Measurements from ENCODE around the gene POLR2A.

DNA sequence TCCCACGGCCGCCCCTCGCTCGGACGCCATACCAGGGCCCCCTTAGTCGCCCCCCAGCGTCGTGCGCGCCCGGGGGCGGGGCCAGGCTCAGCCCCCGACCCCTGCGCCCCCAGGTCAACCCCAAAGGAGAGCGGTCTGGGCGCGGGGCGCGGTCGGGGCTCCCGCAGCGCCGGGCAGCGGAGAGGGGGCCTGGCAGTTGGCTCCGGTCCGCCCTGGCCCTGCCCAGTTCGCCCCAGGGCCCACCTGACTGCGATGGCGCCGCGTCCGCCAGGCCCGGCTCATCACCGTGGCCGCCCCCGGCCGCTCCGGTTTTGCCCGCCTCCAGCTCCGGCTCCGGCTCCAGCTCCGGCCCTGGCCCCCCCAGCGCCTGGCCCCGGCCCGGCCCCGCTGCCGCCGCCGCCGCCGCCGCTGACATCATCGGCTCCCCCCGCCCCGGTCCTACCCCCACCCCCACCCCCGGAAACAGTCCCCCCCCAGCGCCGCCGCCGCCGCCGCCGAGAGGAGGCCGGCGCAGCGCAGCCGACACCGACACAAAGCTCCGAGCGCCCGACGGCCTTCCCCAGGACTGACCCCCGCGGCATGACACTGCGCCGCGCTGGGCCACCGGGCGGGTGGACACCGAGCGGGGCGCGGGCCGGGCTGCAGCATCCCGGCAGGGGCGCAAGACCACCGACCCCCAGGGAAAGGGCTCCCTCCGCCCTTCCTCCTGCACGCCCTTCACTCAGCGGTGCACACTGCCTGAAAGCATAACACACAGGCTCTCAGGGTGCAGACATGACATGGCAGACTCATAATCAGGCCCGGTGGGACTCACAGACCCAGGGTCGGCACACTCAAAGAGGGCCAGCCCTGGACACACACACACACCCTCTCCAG lies 4.7 kb upstream of the POLR2A start, which contains the start of gene ZBTB4:
- TF ChIP-seq, protein P1, sequence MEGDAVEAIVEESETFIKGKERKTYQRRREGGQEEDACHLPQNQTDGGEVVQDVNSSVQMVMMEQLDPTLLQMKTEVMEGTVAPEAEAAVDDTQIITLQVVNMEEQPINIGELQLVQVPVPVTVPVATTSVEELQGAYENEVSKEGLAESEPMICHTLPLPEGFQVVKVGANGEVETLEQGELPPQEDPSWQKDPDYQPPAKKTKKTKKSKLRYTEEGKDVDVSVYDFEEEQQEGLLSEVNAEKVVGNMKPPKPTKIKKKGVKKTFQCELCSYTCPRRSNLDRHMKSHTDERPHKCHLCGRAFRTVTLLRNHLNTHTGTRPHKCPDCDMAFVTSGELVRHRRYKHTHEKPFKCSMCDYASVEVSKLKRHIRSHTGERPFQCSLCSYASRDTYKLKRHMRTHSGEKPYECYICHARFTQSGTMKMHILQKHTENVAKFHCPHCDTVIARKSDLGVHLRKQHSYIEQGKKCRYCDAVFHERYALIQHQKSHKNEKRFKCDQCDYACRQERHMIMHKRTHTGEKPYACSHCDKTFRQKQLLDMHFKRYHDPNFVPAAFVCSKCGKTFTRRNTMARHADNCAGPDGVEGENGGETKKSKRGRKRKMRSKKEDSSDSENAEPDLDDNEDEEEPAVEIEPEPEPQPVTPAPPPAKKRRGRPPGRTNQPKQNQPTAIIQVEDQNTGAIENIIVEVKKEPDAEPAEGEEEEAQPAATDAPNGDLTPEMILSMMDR (IDR thresholded peaks at IDR 0.05; ENCODE audit: extremely low read depth in 1 of 2, insufficient read depth in 1 of 2, low read depth in 1 of 2, low read length in 2 of 2), result no peak
- TF ChIP-seq POLR2A (IDR thresholded peaks at IDR 0.05; ENCODE audit: low read depth, low read length) (no peak), POLR2AphosphoS5 (IDR thresholded peaks at IDR 0.05; ENCODE audit: insufficient read depth, low read depth, low read length) (no peak), EZH2 (IDR thresholded peaks at IDR 0.05; ENCODE audit: borderline replicate concordance, low read depth, low read length, severe bottlenecking) (no peak), JUN (IDR thresholded peaks at IDR 0.05; ENCODE audit: borderline replicate concordance, insufficient read depth, insufficient read length, low read depth) (no peak), GATA2 (IDR thresholded peaks at IDR 0.05; ENCODE audit: insufficient read depth, insufficient read length, low read depth, low read length) (no peak), MYC (IDR thresholded peaks at IDR 0.05; ENCODE audit: low read depth, low read length) (no peak), FOS (IDR thresholded peaks at IDR 0.05; ENCODE audit: borderline replicate concordance, insufficient read depth, low read length) (no peak)
- TF ChIP-seq, protein P2, sequence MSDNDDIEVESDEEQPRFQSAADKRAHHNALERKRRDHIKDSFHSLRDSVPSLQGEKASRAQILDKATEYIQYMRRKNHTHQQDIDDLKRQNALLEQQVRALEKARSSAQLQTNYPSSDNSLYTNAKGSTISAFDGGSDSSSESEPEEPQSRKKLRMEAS (IDR thresholded peaks at IDR 0.05; ENCODE audit: insufficient read depth, insufficient read length), result no peak

Measured in endothelial cell of umbilical vein (primary cell).